SK-N-MC (cell line): Measurements from ENCODE around the gene UGT1A10.

Source experiments
- EZH2 ChIP-seq: fragments of 200-600 bp; sonication (generic); IDR thresholded peaks from one replicate; pipeline ENCODE4 v1.6.1; 2017; ENCODE audit warnings: antibody characterized with exemption
- FOXP2 ChIP-seq: optimal IDR thresholded peaks from 2 replicates; pipeline ENCODE3; 2011; ENCODE audit warnings: mild to moderate bottlenecking, moderate library complexity; ENCODE audit not compliant: insufficient read depth; ENCODE audit errors: extremely low read length, control extremely low read depth
- POLR2AphosphoS5 ChIP-seq: IDR thresholded peaks from 2 replicates; pipeline ENCODE4 v1.6.1; 2012; ENCODE audit warnings: mild to moderate bottlenecking, low read depth, low read length, borderline replicate concordance

GRCh38 chr2:233598952-233599351 is 37.3 kb upstream of the UGT1A10 start:
- TF ChIP-seq POLR2AphosphoS5 = no peak
- TF ChIP-seq FOXP2 = no peak
- no peak for TF ChIP-seq EZH2
